Ovary (tissue), 3 donors: ENCODE measurements around the gene UNC5C.

Source experiments
- CTCF ChIP-seq, 3 donors: fragments of 450-650 bp in 2 of 3; fragments of 200-600 bp in 1 of 3; IDR thresholded peaks; one replicate each; pipeline versions ENCODE4 v1.5.1 to v1.8.0; 2016 to 2022; ENCODE audit warnings: antibody characterized with exemption in 3 of 3, mild to moderate bottlenecking in 1 of 3
- POLR2A ChIP-seq: fragments of 450-650 bp; IDR thresholded peaks from one replicate; pipeline ENCODE4 v1.6.1; 2017; ENCODE audit warnings: antibody characterized with exemption, mild to moderate bottlenecking, moderate library complexity
- donor health status: DM: no; HTN: no; CAD: no.

DNA sequence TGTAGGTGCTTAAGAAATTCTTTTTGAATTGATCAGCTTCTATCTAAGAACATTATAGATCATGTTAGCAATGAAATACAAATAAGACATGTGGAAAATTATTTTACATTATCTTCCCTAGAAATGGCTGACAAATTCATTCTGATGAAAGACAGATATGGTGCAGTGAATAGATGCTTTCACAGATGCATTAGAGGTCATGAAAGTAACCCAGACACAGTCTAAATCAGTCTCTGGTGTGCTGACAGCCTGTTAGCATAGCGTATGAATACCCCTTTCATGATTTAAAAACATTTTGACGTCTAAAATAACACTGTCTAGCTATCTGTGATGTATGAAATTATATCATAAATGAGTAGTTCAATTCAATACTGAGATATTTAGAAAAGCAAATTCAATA, 180.9 kb downstream of the UNC5C start:
- no peak for TF ChIP-seq CTCF (IDR thresholded peaks at IDR 0.05)
- no peak for TF ChIP-seq POLR2A
